Measurements from ENCODE around the gene NCOR1.

NCOR1 gene

GRCh38 chr17:16091773-16092172 lies 123.6 kb downstream of the NCOR1 start:
- in situ Hi-C loops (cut with HindIII; ENCODE audit: low sequenced_read_pairs) = no loop called here
- TF ChIP-seq CTCF (IDR thresholded peaks at IDR 0.05; ENCODE audit: low read depth, low read length) = no peak
- peak; percentile 5 for DNase-seq (ENCODE audit: low read depth, low spot score)
- H3K4me3 ChIP-seq (ENCODE audit: low read depth, low read length) = no peak overlapping the region

DNA sequence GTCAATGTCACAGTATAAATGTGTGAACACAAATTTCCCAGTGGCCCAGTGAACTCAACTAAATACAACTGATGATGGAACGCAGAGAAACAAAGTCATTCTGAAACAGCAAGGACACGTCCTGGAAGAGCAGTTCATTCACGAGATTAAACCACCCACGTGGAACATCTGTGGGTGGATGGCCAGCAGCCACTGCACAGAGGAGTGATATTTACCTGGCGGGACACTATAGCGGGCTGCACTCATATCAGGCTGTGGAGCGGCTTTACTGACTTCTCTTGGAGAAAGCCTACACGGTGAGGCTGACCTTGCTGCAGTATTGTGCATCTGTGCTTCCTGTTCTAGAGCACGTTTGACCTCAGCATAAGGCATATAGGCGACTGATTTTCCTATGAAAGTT lies 128.4 kb downstream of the NCOR1 start:
- in situ Hi-C loops (cut with HindIII; ENCODE audit: low sequenced_read_pairs) = no loop called here
- H3K4me3 ChIP-seq (ENCODE audit: low read depth, low read length) = no peak overlapping the region
- no peak for DNase-seq (ENCODE audit: low read depth, low spot score)
- no peak for TF ChIP-seq CTCF (IDR thresholded peaks at IDR 0.05; ENCODE audit: low read depth, low read length)

GRCh38 chr17:16085066-16085699 lies 130.2 kb downstream of the NCOR1 start:
- DNase-seq (ENCODE audit: low read depth, low spot score) = peak; percentile 71

GRCh38 chr17:16083223-16083622 lies 132.1 kb downstream of the NCOR1 start:
- H3K4me3 ChIP-seq (ENCODE audit: low read depth, low read length) = no peak overlapping the region
- TF ChIP-seq CTCF (IDR thresholded peaks at IDR 0.05; ENCODE audit: low read depth, low read length) = no peak
- in situ Hi-C loops (cut with HindIII; ENCODE audit: low sequenced_read_pairs) = no loop called here
- no peak for DNase-seq (ENCODE audit: low read depth, low spot score)

More at GRCh38 chr17:16085066-16085699, 130.2 kb downstream of the NCOR1 start:
- H3K4me3 ChIP-seq (ENCODE audit: low read depth, low read length) = no peak overlapping the region
- in situ Hi-C loops (cut with HindIII; ENCODE audit: low sequenced_read_pairs) = no loop called here
- no peak for TF ChIP-seq CTCF (IDR thresholded peaks at IDR 0.05; ENCODE audit: low read depth, low read length)

- in situ Hi-C loops (cut with HindIII; ENCODE audit: low sequenced_read_pairs) = no loop called here
- H3K4me3 ChIP-seq (ENCODE audit: low read depth, low read length) = no peak overlapping the region
- no peak for TF ChIP-seq CTCF (IDR thresholded peaks at IDR 0.05; ENCODE audit: low read depth, low read length)
- no peak for DNase-seq (ENCODE audit: low read depth, low spot score)
Observed at GRCh38 chr17:16081507-16082087, 133.7 kb downstream of the NCOR1 start.

DNA sequence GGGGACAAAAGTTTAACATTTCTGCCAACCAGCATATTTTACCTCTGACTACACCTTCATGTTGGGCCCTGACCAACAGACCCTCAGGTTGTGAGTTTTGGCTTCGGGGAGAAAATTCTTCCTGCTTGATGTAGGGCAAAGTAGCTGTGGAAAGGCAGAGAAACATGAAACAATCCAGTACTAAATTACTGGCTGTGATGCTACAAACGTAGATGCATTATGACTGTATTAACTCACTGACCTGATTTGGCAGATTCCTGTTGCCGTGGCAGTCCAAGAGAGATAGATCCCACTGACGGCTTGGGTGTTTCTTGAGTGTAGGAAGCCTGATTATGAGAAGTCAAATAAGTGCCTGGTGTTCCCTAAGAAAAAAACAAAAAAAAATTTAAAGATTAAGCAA lies 135.0 kb downstream of the NCOR1 start:
- H3K4me3 ChIP-seq (ENCODE audit: low read depth, low read length) = no peak overlapping the region
- in situ Hi-C loops (cut with HindIII; ENCODE audit: low sequenced_read_pairs) = no loop called here
- DNase-seq (ENCODE audit: low read depth, low spot score) = no peak
- TF ChIP-seq CTCF (IDR thresholded peaks at IDR 0.05; ENCODE audit: low read depth, low read length) = no peak

Data from astrocyte of the spinal cord (primary cell).